VCaP (cell line): ENCODE measurements around the gene CA11.
A peak's percentile ranks its signal among the peaks of the same experiment; 100 is the strongest.

Experiments
- H3K27ac ChIP-seq: fragments of 450-650 bp; 2 replicates; pipeline ENCODE4 v1.5.1; 2017
- CTCF ChIP-seq: fragments of 450-650 bp; conservative IDR thresholded peaks from 2 replicates; pipeline ENCODE4 v1.5.1; 2017; ENCODE audit warnings: mild to moderate bottlenecking, moderate library complexity

The CA11 gene

GRCh38 chr19:48656840-48657474 lies 11.0 kb upstream of the CA11 start:
- TF ChIP-seq CTCF = no peak
- H3K27ac ChIP-seq = no peak overlapping the region

- no peak for TF ChIP-seq CTCF
- H3K27ac ChIP-seq = no peak overlapping the region
Measured at GRCh38 chr19:48654299-48655059, 8.5 kb upstream of the CA11 start.

- no peak for TF ChIP-seq CTCF
- no peak overlapping the region for H3K27ac ChIP-seq
Measured at GRCh38 chr19:48651683-48652048, 5.7 kb upstream of the CA11 start.

- TF ChIP-seq CTCF = no peak
- H3K27ac ChIP-seq = no peak overlapping the region
Measured at GRCh38 chr19:48650974-48651682, 5.1 kb upstream of the CA11 start.

- H3K27ac ChIP-seq = no peak overlapping the region
- no peak for TF ChIP-seq CTCF
Measured at GRCh38 chr19:48648134-48648533, 2.1 kb upstream of the CA11 start.

GRCh38 chr19:48646722-48647216 lies 782 bp upstream of the CA11 start:
- TF ChIP-seq CTCF = no peak
- peak overlapping the region; percentile 86 for H3K27ac ChIP-seq

- H3K27ac ChIP-seq = peak overlapping the region; percentile 86
- TF ChIP-seq CTCF = no peak
Measured at GRCh38 chr19:48645620-48646000, 377 bp downstream of the CA11 start.
